ENCODE results near the gene CLDN22.

The CLDN22 gene

DNA sequence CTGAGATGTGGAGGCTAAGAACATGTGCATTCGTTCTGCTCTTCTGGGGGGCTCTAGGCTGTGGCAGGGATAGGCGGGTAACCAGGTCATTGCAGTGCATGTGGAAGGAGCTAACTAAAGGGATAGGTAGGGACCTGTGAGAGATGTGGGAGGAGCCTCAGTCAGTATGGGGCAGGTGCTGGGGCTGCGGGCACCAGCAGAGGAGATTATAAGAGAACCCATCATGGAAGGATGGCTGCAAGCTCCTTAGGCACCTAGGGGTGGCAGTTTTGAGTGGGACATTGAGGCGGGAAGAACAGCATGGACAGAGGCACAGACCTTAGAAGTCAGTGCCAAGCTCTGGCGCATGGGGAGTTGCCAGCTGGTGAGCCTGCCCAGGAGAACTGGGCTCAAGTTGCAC is 7.2 kb downstream of the CLDN22 start:
- POLR2A ChIA-PET = no interaction called here
- no peak for DNase-seq (ENCODE audit: extremely low spot score)
- TF ChIP-seq, protein P1, sequence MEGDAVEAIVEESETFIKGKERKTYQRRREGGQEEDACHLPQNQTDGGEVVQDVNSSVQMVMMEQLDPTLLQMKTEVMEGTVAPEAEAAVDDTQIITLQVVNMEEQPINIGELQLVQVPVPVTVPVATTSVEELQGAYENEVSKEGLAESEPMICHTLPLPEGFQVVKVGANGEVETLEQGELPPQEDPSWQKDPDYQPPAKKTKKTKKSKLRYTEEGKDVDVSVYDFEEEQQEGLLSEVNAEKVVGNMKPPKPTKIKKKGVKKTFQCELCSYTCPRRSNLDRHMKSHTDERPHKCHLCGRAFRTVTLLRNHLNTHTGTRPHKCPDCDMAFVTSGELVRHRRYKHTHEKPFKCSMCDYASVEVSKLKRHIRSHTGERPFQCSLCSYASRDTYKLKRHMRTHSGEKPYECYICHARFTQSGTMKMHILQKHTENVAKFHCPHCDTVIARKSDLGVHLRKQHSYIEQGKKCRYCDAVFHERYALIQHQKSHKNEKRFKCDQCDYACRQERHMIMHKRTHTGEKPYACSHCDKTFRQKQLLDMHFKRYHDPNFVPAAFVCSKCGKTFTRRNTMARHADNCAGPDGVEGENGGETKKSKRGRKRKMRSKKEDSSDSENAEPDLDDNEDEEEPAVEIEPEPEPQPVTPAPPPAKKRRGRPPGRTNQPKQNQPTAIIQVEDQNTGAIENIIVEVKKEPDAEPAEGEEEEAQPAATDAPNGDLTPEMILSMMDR (IDR thresholded peaks at IDR 0.05; ENCODE audit: control extremely low read depth, extremely low read depth, low read depth, missing control alignments) = no peak
- CTCF ChIA-PET = no interaction called here

- no peak for DNase-seq (ENCODE audit: extremely low spot score)
- CTCF ChIA-PET = no interaction called here
- TF ChIP-seq, protein P1 (IDR thresholded peaks at IDR 0.05; ENCODE audit: control extremely low read depth, extremely low read depth, low read depth, missing control alignments) = no peak
- POLR2A ChIA-PET = no interaction called here
These were observed 13.3 kb downstream of the CLDN22 start for GRCh38 chr4:183306811-183307210.

DNA sequence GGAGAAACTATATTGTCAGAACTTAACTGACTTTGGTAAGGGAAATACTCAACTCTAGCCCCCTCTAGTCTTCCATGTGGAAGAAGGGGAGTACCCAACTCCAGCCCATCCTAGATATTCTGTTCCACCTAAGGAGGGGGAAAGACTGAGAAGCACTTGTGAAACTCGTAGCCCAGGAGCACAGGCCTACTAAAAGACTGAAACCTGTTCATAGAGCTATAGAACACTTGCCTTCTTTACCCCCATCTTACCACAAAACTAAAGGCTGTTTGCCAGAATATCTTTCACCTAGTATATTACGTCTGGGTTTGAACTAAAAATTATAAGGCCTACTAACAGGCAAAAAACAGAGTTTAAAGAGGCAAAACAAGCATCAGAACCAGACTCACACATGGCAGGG is 15.5 kb downstream of the CLDN22 start:
- TF ChIP-seq, protein P1 (IDR thresholded peaks at IDR 0.05; ENCODE audit: control extremely low read depth, extremely low read depth, low read depth, missing control alignments) = no peak
- ChIA-PET POLR2A (no interaction called here), CTCF (interaction anchor here (1.7 kb wide), 1 partner anchor 43 kb away, joined by 4 read pairs; no protein-coding TSS in a partner anchor)
- no peak for DNase-seq (ENCODE audit: extremely low spot score)

DNA sequence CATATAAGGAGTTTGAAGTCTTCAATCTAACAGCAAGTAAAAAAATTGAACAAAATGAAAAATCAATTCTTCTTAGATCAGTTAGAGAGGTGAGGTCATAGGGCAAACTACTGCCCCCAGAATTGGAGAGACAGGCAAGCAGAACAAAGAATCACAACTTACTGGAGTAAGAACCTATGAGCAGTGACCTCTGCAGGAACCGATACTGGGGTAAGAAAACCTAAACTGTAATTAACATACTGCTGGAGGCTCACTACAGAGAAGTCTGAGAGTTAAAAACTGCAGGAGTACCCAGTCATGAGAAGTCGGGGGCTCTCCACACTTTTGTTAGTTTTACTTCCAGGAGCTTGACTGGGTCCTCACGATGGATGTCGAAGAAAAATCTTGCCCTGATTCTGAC is 16.0 kb downstream of the CLDN22 start:
- POLR2A ChIA-PET = no interaction called here
- DNase-seq (ENCODE audit: extremely low spot score) = no peak

DNA sequence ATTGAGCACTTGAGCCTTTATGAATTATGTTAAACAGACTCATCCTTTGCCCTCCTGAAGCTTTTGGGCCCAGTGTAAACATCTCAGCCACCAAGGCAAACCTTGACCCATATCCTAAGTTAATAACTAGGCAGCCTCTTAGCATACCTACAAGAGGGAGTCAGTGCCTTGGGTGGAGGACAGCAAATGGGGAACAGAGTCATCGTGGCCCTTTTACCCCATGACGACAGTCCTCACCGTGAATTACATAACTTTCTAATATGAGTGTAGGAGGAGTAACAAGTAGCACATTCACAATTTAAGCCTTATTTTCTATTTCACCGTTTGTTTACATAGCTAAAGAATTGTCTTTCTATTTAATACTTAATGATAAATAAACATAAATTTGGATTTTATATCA is 16.8 kb downstream of the CLDN22 start:
- DNase-seq (ENCODE audit: extremely low spot score) = no peak
- ChIA-PET CTCF (interaction anchor here (1.0 to 1.7 kb wide), 2 partner anchors 42 to 365 kb away, joined by 3 to 4 read pairs; no protein-coding TSS in a partner anchor), POLR2A (no interaction called here)

More for the DNA sequence above, 16.0 kb downstream of the CLDN22 start:
- CTCF ChIA-PET = interaction anchor here (1.0 to 1.7 kb wide), 2 partner anchors 43 to 366 kb away, joined by 3 to 4 read pairs; no protein-coding TSS in a partner anchor
- TF ChIP-seq, protein P1 (IDR thresholded peaks at IDR 0.05; ENCODE audit: control extremely low read depth, extremely low read depth, low read depth, missing control alignments) = no peak

DNA sequence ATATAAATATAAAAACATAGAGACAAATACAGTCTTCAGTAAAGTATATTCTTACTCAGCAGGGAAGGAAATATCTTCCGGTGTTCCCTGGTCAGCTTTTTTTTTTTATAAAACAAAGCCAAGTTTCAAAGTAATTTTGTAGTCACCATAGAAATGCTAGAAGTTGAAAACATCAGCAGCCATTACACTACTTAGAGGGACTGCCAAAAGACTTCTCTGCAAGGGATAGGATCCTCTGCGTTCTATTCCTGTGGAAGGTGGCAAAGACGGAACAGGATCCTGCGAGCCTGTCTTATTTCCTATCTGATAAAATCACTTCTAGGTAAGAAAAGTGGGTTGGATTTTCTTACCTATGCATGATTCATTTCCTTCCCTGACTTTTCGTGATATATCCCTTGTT is 19.4 kb downstream of the CLDN22 start:
- ChIA-PET CTCF (no interaction called here), POLR2A (no interaction called here)
- DNase-seq (ENCODE audit: extremely low spot score) = no peak
- TF ChIP-seq, protein P1 (IDR thresholded peaks at IDR 0.05; ENCODE audit: control extremely low read depth, extremely low read depth, low read depth, missing control alignments) = no peak

More for the DNA sequence above, 16.8 kb downstream of the CLDN22 start:
- TF ChIP-seq, protein P1 (IDR thresholded peaks at IDR 0.05; ENCODE audit: control extremely low read depth, extremely low read depth, low read depth, missing control alignments) = no peak

GRCh38 chr4:183300070-183300469 is 20.0 kb downstream of the CLDN22 start:
- ChIA-PET POLR2A (no interaction called here), CTCF (no interaction called here)
- TF ChIP-seq, protein P1 (IDR thresholded peaks at IDR 0.05; ENCODE audit: control extremely low read depth, extremely low read depth, low read depth, missing control alignments) = no peak
- no peak for DNase-seq (ENCODE audit: extremely low spot score)

Measured in GM10248 (cell line).